Thymus (tissue), 11 donors: Measurements from ENCODE around the gene MYL4. TPM values are rescaled to one million over a fixed set of nuclear protein-coding genes. Genes with fewer than 3 reads are reported as not detected.
"Not testable (repeated sequence)": the region's sequence is repeated elsewhere in the genome, so short reads cannot be mapped to it uniquely, and the experiment has no call there.

Source experiments
- DNase-seq, 9 donors: peaks; one replicate each; pipeline ENCODE4 v3.0.0-alpha.2; 2013; ENCODE audit warnings: low spot score in 9 of 9, low read depth in 6 of 9, missing footprints in 1 of 9
- H3K27ac ChIP-seq, 2 donors: one replicate each; pipeline ENCODE4 v1.5.1; 2013; ENCODE audit warnings: control low read depth in 1 of 2, low read depth in 1 of 2, low read length in 1 of 2, mild to moderate bottlenecking in 1 of 2, moderate library complexity in 1 of 2
- H3K27me3 ChIP-seq, 2 donors: one replicate each; pipeline ENCODE4 v1.5.1; 2013; ENCODE audit warnings: low read length in 1 of 2; ENCODE audit not compliant: control insufficient read depth in 2 of 2, insufficient read depth in 1 of 2
- H3K36me3 ChIP-seq, 2 donors: one replicate each; pipeline ENCODE4 v1.5.1; 2013; ENCODE audit warnings: low read length in 1 of 2, mild to moderate bottlenecking in 1 of 2, moderate library complexity in 1 of 2; ENCODE audit not compliant: control insufficient read depth in 2 of 2, insufficient read depth in 2 of 2
- H3K4me1 ChIP-seq, 2 donors: one replicate each; pipeline ENCODE4 v1.5.1; 2013; ENCODE audit warnings: low read length in 2 of 2; ENCODE audit not compliant: control insufficient read depth in 2 of 2, insufficient read depth in 2 of 2
- H3K4me3 ChIP-seq, 2 donors: one replicate each; pipeline ENCODE4 v1.5.1; 2013; ENCODE audit warnings: low read length in 2 of 2, control low read depth in 1 of 2, mild to moderate bottlenecking in 1 of 2
- H3K9me3 ChIP-seq, 2 donors: one replicate each; pipeline ENCODE4 v1.5.1; 2013; ENCODE audit warnings: low read length in 1 of 2, mild to moderate bottlenecking in 1 of 2; ENCODE audit not compliant: control insufficient read depth in 2 of 2, insufficient read depth in 1 of 2
- WGBS: extraction: QIAGEN DNeasy Blood & Tissue Kit; methylation state at CpG from one replicate; pipeline ENCODE4 v1.1.7; 2013; 5-methylcytosine and 5-hydroxymethylcytosine counted together
- polyA plus RNA-seq: library from polyadenylated mRNA; stranded (reverse); fragments of 200-250 nt; gene quantifications from one replicate; pipeline ENCODE4 v1.2.3, GENCODE V29; 2013
- total RNA-seq: library from RNA; stranded (reverse); fragments of 120-200 nt; gene quantifications from one replicate; pipeline ENCODE4 v1.2.4, GENCODE V29; 2013
- donor health status: healthy.

The MYL4 gene
- total and polyA plus RNA-seq, 2 donors = 3.0 to 8.9 TPM

GRCh38 chr17:47223007-47223406 is 13.9 kb downstream of the MYL4 start:
- WGBS = 95% methylated on average over 3 of the region's 3 CpGs
- DNase-seq = no peak
- H3K36me3 ChIP-seq = no peaks in the 10 kb centered on the region
- H3K27me3 ChIP-seq = no peaks in the 10 kb centered on the region
- no peak overlapping the region for H3K4me3 ChIP-seq
- peaks cover 5 to 35% of the 10 kb centered on the region in 2 donors for H3K4me1 ChIP-seq
- H3K9me3 ChIP-seq = peaks cover 0 to 17% of the 10 kb centered on the region in 2 donors
- H3K27ac ChIP-seq = no peak overlapping the region

GRCh38 chr17:47223460-47223859 is 14.3 kb downstream of the MYL4 start:
- peaks cover 5 to 33% of the 10 kb centered on the region in 2 donors for H3K4me1 ChIP-seq
- no peaks in the 10 kb centered on the region for H3K36me3 ChIP-seq
- WGBS = 97% methylated on average over 5 of the region's 5 CpGs
- no peak overlapping the region for H3K4me3 ChIP-seq
- no peaks in the 10 kb centered on the region for H3K27me3 ChIP-seq
- H3K27ac ChIP-seq = no peak overlapping the region
- no peak for DNase-seq
- peaks cover 0 to 17% of the 10 kb centered on the region in 2 donors for H3K9me3 ChIP-seq

- not testable (repeated sequence) for H3K27me3 ChIP-seq, H3K27ac ChIP-seq, DNase-seq, H3K4me3 ChIP-seq, H3K36me3 ChIP-seq
- Histone ChIP-seq H3K4me1 (peaks cover 1 to 27% of the 10 kb centered on the region in 2 donors), H3K9me3 (peaks cover 0 to 17% of the 10 kb centered on the region in 2 donors)
- WGBS = 96% methylated on average over 2 of the region's 2 CpGs
These were observed 14.9 kb downstream of the MYL4 start for GRCh38 chr17:47224077-47224476.

GRCh38 chr17:47224966-47225365 is 15.8 kb downstream of the MYL4 start:
- Histone ChIP-seq H3K36me3 (no peaks in the 10 kb centered on the region), H3K4me1 (peaks cover 0 to 20% of the 10 kb centered on the region in 2 donors), H3K27ac (peak overlapping the region in 1 of 2 donors; percentile 26), H3K4me3 (no peak overlapping the region), H3K27me3 (peaks cover 0 to under 1% of the 10 kb centered on the region in 2 donors), H3K9me3 (peaks cover 0 to 17% of the 10 kb centered on the region in 2 donors)
- no peak for DNase-seq
- 93% methylated on average over 1 of the region's 1 CpG for whole genome bisulfite sequencing

- Histone ChIP-seq H3K27ac (peak overlapping the region in 1 of 2 donors; percentile 60), H3K36me3 (no peaks in the 10 kb centered on the region), H3K9me3 (peaks cover 0 to 17% of the 10 kb centered on the region in 2 donors), H3K27me3 (peaks cover 0 to 4% of the 10 kb centered on the region in 2 donors), H3K4me1 (peaks cover 0 to 17% of the 10 kb centered on the region in 2 donors), H3K4me3 (no peak overlapping the region)
- WGBS = 68% methylated on average over 3 of the region's 3 CpGs
- no peak for DNase-seq
These were observed 16.3 kb downstream of the MYL4 start for GRCh38 chr17:47225436-47225858.

- no peaks in the 10 kb centered on the region for H3K36me3 ChIP-seq
- H3K9me3 ChIP-seq = peaks cover 0 to 17% of the 10 kb centered on the region in 2 donors
- peaks cover 0 to 10% of the 10 kb centered on the region in 2 donors for H3K27me3 ChIP-seq
- peaks cover 0 to 10% of the 10 kb centered on the region in 2 donors for H3K4me1 ChIP-seq
- peak overlapping the region in 1 of 2 donors; percentile 32 for H3K27ac ChIP-seq
- DNase-seq = no peak
- WGBS = 98% methylated on average over 2 of the region's 2 CpGs
- no peak overlapping the region for H3K4me3 ChIP-seq
These were observed 17.0 kb downstream of the MYL4 start for GRCh38 chr17:47225911-47226688.

GRCh38 chr17:47227862-47228261 is 18.7 kb downstream of the MYL4 start:
- no peak overlapping the region for H3K4me3 ChIP-seq
- no peak for DNase-seq
- no peak overlapping the region for H3K27ac ChIP-seq
- H3K27me3 ChIP-seq = peaks cover 0 to 10% of the 10 kb centered on the region in 2 donors
- H3K4me1 ChIP-seq = peaks cover 0 to 8% of the 10 kb centered on the region in 2 donors
- no peaks in the 10 kb centered on the region for H3K36me3 ChIP-seq
- 92% methylated on average over 2 of the region's 2 CpGs for WGBS
- H3K9me3 ChIP-seq = peaks cover 0 to 9% of the 10 kb centered on the region in 2 donors

GRCh38 chr17:47229535-47230443 is 20.6 kb downstream of the MYL4 start:
- H3K9me3 ChIP-seq = peaks cover 0 to under 1% of the 10 kb centered on the region in 2 donors
- DNase-seq = peak; percentile 39 to 80 (median 55)
- H3K4me3 ChIP-seq = no peak overlapping the region
- no peak overlapping the region for H3K27ac ChIP-seq
- peaks cover 0 to 6% of the 10 kb centered on the region in 2 donors for H3K4me1 ChIP-seq
- no peaks in the 10 kb centered on the region for H3K36me3 ChIP-seq
- peaks cover 0 to 10% of the 10 kb centered on the region in 2 donors for H3K27me3 ChIP-seq
- 19% methylated on average over 22 of the region's 22 CpGs for WGBS

- peaks cover 0 to 10% of the 10 kb centered on the region in 2 donors for H3K27me3 ChIP-seq
- DNase-seq = no peak
- peaks cover 0 to 4% of the 10 kb centered on the region in 2 donors for H3K4me1 ChIP-seq
- H3K9me3 ChIP-seq = no peaks in the 10 kb centered on the region
- H3K36me3 ChIP-seq = no peaks in the 10 kb centered on the region
- no peak overlapping the region for H3K27ac ChIP-seq
- H3K4me3 ChIP-seq = no peak overlapping the region
- WGBS = 96% methylated on average over 10 of the region's 10 CpGs
These were observed 21.7 kb downstream of the MYL4 start for GRCh38 chr17:47230864-47231263.
